AG04449 (cell line): ENCODE results near the gene CCKAR.

ENCODE experiments used
- CTCF ChIA-PET: fragments of 350-600 bp; formaldehyde crosslinking; extraction: SDS; loops from one replicate; lab custom pipeline; 2021; ENCODE audit warnings: antibody characterized with exemption; lab: Yijun Ruan, JAX
- POLR2A ChIA-PET: fragments of 400-600, 350-600 bp; formaldehyde crosslinking; extraction: SDS; loops from one replicate; lab custom pipeline; 2020; ENCODE audit warnings: antibody characterized with exemption, inconsistent platforms; lab: Yijun Ruan, JAX
- DNase-seq: peaks from one replicate; pipeline ENCODE4 v3.0.0-alpha.2; 2010; ENCODE audit warnings: low read depth, low spot score
- H3K4me3 ChIP-seq: 2 replicates; pipeline ENCODE4 v1.5.1; 2011; ENCODE audit warnings: low read depth, mild to moderate bottlenecking, control low read depth, low read length
- CTCF ChIP-seq: IDR thresholded peaks from one replicate; pipeline ENCODE4 v1.5.1; 2011; ENCODE audit warnings: mild to moderate bottlenecking, moderate library complexity, low read length, control low read depth, inconsistent platforms; ENCODE audit not compliant: insufficient read depth; ENCODE audit errors: missing control alignments

The CCKAR gene

DNA sequence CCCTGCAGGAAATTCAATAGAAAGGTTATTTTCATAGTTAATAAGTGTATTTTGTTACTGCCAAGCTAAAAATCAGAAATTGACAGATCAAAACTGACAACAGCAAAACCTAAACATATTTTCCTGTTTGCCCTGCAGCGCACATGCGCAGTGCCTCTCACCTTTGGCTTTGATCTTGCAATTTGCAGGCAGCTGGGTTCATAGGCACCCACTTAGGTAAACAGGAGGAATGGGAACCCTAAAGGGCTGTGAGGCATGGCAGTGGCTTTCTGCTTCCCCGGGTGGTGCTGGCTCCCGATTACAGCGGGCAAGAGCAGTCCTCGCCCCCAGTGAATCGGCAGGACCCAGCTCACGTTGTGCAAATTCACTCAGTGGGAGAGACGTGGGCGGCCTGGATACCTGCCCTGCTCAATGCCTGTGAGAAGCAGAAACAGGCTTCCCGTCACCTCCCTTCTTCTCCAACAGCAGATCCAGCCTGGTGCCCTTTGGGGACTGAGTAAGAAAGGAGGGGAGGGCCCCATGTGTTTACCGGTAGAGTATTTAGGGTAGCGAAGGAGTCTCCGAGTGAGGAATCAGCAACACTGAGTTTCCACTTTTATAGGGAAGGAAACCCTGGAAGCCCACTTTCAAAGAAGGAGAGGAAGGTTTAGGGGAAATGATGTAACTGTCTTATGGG, 25.7 kb downstream of the CCKAR start:
- no peak for DNase-seq
- CTCF ChIA-PET, result interaction anchor here (9.6 kb wide), 1 partner anchor 257 kb away, joined by 147 read pairs; no protein-coding TSS in a partner anchor

DNA sequence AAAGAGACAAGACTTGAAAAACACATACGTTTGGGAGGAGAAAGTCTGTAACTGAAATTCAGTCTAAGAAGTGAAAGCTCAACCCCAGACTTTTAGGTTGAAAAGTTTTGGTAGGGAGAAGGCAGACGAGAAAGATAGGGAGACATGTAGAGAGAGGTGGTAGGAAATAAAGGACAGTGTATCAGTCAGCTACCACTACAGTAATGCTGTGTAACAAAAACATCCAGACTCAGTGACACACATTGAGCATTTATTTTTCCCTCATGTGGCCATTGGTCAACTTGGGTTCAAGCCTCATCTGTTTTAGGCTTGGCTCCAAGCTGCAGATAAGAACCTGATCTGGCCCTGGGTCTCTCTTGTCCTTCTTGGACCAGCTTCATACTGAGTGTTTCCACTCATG, 26.9 kb downstream of the CCKAR start:
- DNase-seq, result no peak
- H3K4me3 ChIP-seq, result no peak overlapping the region
- TF ChIP-seq CTCF, result no peak
- CTCF ChIA-PET, result interaction anchor here (1.2 to 9.6 kb wide), 5 partner anchors 10 to 547 kb away, joined by 3 to 147 read pairs (median 3); no protein-coding TSS in a partner anchor
- POLR2A ChIA-PET, result no interaction called here

More for the DNA sequence above, 25.7 kb downstream of the CCKAR start:
- no peak overlapping the region for H3K4me3 ChIP-seq
- TF ChIP-seq CTCF, result no peak
- POLR2A ChIA-PET, result interaction anchor here (0.6 kb wide), 1 partner anchor 432 kb away, joined by 3 read pairs; no protein-coding TSS in a partner anchor

DNA sequence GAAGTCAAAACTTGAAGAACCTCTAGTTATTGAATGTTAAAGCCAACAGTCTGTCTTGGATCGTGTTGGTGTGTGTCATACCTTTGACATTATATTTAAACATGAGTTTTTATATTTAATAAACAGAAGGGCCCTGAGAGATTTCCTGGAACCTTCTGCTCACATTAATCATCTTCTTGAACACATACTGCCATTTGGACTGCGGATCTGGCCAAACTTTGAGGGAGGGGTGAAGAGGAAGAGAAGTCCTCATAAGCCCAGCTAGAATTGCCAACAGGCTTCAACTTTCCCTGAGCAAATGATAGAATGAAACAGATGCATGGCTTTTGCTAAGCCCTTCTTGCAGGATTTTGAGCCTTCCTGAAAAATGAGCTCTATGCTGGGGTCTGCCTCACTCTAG, 27.4 kb downstream of the CCKAR start:
- no peak for TF ChIP-seq CTCF
- ChIA-PET CTCF (interaction anchor here (1.2 to 9.6 kb wide), 5 partner anchors 11 to 547 kb away, joined by 3 to 147 read pairs (median 3); no protein-coding TSS in a partner anchor), POLR2A (no interaction called here)
- DNase-seq, result no peak
- no peak overlapping the region for H3K4me3 ChIP-seq

GRCh38 chr4:26459756-26460530, 30.3 kb downstream of the CCKAR start:
- no peak overlapping the region for H3K4me3 ChIP-seq
- CTCF ChIA-PET, result interaction anchor here (1.0 to 9.6 kb wide), 19 partner anchors 8 to 551 kb away, joined by 3 to 147 read pairs (median 6); partner anchors contain the start of gene TBC1D19
- POLR2A ChIA-PET, result interaction anchor here (1.3 kb wide), 1 partner anchor 23 kb away, joined by 3 read pairs; no protein-coding TSS in a partner anchor
- no peak for TF ChIP-seq CTCF
- DNase-seq, result peak; percentile 51

DNA sequence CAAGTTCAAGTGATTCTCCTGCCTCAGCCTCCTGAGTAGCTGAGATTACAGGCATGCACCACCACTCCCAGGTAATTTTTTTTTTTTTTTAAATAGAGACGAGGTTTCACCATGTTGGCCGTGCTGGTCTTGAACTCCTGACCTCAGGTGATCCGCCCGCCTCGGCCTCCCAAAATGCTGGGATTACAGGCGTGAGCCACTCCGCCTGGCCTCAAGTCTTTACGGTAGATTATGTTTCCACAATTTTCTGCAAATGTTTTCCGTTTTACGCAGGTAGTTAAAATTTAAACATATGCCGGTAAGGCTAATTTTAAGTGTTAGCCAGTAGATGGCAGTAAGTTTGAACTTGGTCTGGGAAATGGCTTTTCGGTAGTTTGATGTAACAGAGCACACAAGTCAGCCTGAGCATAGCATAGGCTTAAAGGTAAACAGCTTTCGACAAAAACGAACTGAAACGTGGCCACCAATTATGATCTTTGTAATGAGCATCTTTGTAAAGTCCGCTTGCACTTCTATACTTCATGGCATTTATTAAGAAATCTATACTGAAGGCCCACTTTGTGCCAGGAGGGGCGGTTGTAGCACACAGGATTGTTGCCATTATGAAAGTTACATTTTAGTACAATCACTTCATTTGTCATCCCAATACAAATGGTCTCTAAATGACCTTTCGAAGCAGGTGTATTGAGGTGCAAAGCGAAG, 31.1 kb downstream of the CCKAR start:
- ChIA-PET POLR2A (interaction anchor here (1.3 kb wide), 1 partner anchor 24 kb away, joined by 3 read pairs; no protein-coding TSS in a partner anchor), CTCF (interaction anchor here (0.6 to 9.6 kb wide), 33 partner anchors 9 to 550 kb away, joined by 3 to 147 read pairs (median 4); partner anchors contain the start of gene TBC1D19)
- peak; percentile 52 for DNase-seq
- peak; percentile 34 for TF ChIP-seq CTCF
- no peak overlapping the region for H3K4me3 ChIP-seq
